ENCODE measurements around the gene DEPP1. TPM values are rescaled to one million over a fixed set of nuclear protein-coding genes. Genes with fewer than 3 reads are reported as not detected.

Gene DEPP1
- total RNA-seq, 1 experiment from 2014 or later, result 0.64 TPM

- DNase-seq (ENCODE audit: extremely low read depth, low read depth), result no peak
Observed at GRCh38 chr10:44993922-44994751, 15.5 kb upstream of the DEPP1 start.

GRCh38 chr10:44993226-44993921, 14.8 kb upstream of the DEPP1 start:
- no peak for DNase-seq (ENCODE audit: extremely low read depth, low read depth)

DNA sequence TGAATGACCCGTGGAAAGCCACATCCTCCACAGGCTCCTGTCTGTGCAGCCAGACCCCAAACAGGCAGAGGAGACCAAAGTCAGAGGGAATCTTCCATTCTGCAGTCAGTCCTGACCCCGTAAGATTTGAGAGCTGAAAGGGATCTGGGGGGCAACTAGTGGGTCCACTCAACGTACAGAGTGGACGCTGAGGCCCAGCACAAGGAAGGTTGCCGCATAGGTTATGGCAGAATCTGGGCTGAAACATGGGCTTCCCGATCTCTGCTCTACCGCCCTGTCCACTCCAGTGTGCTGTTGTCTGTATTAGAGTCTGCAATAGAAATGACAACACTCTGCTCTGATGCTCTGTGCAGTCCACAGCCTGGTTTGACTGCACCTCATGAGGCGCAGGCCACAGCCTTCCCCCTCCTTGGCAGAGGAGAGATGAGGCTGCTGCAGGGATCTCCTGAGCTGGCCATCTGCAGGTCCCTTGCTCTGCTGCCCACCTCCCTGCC, 14.2 kb upstream of the DEPP1 start:
- DNase-seq (ENCODE audit: extremely low read depth, low read depth), result no peak

- DNase-seq (ENCODE audit: extremely low read depth, low read depth), result no peak
Observed at GRCh38 chr10:44992070-44992731, 13.6 kb upstream of the DEPP1 start.

DNA sequence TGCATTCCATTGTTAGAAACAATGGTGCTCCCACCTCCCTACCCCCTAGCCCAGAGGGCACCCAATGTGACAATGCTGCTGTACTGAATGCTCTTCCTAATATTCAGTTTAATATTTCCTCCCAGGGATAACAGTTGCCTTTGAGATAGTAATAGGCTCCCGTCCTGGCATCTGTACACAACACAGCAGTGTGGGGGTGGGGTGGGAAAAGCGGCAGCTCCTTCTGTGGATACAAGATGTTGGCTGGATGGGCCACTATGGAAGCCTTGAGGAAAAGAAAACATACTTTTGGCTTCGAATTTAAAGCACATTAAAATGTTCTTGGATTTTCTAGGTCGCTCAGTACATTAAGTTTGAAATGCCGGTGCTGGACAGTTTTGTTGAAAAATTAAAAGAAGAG, 13.0 kb upstream of the DEPP1 start:
- DNase-seq (ENCODE audit: extremely low read depth, low read depth), result no peak

DNA sequence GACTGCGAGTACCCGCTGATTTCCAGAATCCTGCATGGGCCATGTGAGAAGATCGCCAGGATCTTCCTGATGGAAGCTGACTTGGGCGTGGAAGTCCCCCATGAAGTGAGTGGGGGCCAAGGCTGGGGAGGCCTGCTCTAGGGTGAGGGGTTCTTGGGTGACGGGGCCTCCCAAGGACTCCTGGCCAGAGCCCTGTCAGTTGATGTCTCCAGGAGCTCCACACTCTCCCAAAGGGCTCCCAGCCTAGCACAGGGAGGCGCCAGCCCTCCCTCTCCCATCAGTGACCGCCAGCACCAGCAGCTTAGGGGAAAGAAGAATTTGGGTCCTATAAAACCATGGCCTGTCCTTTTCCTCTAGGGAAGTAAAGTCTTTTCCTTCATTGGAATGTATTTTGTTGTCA, 12.4 kb upstream of the DEPP1 start:
- no peak for DNase-seq (ENCODE audit: extremely low read depth, low read depth)

GRCh38 chr10:44990302-44990655, 11.7 kb upstream of the DEPP1 start:
- DNase-seq (ENCODE audit: extremely low read depth, low read depth), result no peak

GRCh38 chr10:44989597-44990301, 11.1 kb upstream of the DEPP1 start:
- no peak for DNase-seq (ENCODE audit: extremely low read depth, low read depth)

DNA sequence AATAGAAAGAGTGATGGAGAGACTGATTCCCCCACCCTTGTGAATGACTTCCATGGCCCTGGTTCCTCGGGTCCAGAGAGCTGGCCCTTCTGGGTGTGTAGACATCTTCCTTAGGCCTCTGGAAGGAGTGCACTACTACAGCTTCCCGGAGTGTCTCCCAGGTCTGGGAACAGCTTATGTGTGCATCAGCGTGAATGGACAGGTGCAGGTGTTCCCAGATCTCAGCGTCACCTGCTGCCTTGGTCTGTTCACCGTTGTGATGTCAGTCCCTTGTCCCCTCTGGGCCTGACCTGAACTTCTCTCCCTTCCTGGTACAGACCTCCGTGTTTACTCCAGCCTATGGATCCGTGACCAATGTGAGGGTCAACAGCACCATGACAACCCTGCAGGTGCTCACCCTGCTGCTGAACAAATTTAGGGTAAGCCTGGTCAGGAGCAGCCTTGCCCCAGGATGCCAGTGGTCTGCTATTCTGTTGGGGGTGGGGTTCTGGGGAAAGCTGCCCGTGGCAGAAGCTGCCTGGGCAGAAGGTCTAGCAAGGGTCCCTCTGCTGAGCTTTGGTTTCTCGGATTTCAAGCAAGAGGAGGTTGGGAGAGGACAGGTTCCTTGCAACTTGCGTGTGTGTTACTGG, 10.5 kb upstream of the DEPP1 start:
- DNase-seq (ENCODE audit: extremely low read depth, low read depth), result no peak

DNA sequence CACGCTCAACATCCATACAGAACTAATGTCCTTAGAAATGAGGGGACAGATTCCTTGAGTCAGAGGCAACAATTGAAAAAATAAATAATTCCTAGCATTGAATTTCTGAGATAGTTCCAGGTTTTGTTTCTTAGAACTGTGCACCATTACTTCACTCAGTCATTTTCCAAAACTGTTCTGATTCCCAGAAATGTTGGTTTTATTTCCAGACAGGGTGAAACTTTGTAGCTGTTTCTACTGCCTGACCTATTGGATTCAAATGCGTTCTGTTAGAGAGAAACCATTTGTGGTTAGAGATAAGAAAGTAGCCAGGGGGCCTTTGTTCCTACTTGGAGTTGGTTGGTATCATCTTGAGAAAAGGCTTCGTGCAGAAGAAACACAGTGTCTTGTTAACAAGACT, 8.1 kb upstream of the DEPP1 start:
- no peak for DNase-seq (ENCODE audit: extremely low read depth, low read depth)

GRCh38 chr10:44986179-44986578, 7.6 kb upstream of the DEPP1 start:
- no peak for DNase-seq (ENCODE audit: extremely low read depth, low read depth)

GRCh38 chr10:44985175-44985681, 6.6 kb upstream of the DEPP1 start:
- DNase-seq (ENCODE audit: extremely low read depth, low read depth), result no peak

GRCh38 chr10:44984671-44985101, 6.1 kb upstream of the DEPP1 start:
- DNase-seq (ENCODE audit: extremely low read depth, low read depth), result no peak

DNA sequence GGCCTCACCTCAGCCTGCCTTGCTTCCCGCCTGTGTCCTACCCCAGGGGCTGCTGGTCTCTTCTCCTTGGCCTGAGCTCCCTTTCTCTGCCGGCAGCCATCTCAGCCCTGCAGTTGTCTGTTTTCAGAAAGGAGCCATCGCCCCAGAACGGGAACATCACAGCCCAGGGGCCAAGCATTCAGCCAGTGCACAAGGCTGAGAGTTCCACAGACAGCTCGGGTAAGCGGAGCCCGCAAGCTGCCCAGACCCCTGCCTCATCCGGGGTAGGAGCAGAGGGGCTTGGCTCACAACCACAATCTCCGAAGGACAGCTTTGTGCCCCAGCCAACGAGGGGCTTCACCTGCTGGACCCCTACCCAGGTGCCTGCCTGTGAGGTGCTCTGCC, 5.3 kb upstream of the DEPP1 start:
- DNase-seq (ENCODE audit: extremely low read depth, low read depth), result no peak

DNA sequence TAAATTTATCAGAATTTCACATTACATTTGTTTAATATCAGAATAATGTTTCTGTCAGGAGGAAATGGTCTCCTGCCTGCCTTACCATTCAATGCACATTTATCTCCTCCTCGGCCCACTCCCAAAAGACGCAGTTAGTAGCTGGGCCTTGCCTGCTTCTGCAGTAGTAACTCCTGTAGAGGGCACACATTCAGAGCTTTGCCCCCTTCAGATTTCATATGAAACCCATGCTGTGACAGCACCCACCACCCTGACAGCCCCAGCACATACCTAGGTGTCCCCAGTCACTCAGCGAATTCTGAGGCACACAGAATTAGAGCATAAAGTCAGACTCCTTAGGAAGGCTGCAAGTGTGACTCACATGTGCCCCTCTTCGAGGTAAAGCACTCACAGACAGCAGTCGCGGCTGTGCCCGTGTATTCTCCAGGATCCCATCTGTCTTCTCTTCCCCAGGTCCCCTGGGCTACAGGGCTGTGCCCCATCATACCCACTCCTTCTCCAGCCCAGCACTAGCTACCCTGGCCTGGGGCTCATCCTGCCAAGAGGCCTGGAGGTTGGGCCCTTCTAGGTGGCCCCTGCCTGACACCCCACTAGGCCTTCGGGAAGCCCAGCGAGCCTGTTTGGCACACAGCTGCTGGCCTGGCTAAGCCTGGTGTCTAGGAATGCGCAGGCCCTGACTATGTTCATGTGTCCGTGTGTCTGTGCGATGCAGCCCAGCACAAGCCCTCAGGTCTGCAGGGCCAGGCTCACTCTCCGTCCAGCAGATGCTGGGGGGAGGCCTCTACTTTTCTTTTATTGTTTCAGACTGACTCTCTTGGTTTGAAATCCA, 4.7 kb upstream of the DEPP1 start:
- DNase-seq (ENCODE audit: extremely low read depth, low read depth), result no peak

DNA sequence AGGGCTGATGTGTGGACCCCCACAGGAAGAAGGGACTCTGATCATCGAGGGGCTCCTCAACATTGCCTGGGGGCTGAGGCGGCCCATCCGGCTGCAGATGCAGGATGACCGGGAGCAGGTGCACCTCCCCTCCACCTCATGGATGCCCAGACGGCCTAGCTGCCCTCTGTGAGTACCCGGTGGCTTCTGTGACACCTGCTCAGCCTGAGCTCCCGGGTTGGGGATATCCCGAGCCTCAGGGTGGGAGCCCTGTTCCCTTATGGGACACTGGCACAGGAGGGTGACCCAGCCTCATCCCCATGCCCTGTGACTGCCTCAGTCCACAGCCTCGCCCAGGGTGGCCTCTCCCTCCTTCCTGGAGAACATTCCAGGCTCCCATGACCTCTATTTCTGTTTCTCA, 3.9 kb upstream of the DEPP1 start:
- no peak for DNase-seq (ENCODE audit: extremely low read depth, low read depth)

DNA sequence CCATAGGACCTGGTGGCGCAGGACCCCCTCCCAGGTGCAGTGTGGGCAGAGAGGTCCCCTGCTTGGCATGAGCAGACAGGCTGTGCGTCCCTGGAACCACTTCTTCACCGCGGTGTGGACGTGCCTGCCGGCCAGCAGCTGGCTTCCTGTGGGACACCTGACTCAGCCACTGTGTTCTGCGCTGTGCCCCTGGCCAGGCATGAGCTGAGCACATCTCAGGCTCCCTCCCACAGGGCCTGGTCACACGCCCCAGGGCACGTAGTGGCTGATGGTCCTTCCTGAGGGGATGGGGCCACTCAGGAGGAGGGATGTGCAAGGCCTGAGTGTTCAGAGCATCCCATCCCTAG, 3.5 kb upstream of the DEPP1 start:
- no peak for DNase-seq (ENCODE audit: extremely low read depth, low read depth)

DNA sequence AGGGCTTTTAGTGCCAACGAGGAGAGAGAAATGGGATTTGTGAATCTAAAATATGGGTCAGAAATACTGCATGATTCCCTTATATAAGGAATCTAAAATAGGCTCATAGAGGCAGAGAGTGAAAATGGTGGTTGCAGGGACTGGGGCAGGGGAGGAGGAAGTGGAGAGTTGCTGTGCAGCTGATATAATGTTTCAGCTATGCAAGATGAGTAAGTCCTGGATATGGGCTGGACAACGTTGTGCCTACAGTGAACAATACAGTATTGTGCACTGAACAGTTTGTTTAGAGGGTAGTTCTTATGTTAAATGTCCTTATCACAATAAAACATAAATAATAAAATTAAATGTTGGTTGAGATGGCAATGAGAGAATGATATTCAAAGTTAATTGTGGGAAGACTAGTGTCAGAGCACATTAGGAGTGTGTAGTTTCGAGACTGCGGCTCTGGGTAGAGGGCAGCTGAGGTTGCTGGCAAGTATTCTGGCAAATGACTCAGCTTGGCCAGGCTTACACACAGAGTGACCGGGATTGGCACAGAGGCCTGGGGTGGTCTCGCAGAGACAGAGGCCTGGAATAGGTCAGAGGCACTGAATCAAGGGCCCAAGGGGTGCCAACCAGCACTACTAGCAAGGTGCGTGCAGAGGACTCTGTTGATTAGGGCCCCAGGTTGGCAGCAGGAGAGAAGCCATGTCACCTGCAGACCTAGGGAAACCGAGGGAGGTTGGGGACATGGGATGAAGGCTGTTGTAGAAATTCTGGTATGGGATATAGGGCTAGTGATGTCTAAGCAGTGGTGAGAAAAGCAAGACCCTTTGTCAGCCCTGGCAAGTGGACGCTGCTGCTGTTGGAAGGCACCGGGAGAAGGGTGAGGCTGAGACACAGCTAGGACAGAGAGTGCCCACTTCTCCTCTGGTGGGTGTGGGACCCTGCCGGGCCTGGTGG, 2.8 kb upstream of the DEPP1 start:
- DNase-seq (ENCODE audit: extremely low read depth, low read depth), result peak; percentile 73
